GM18907 (cell line): ENCODE data around the gene GNAS.
"Not testable (repeated sequence)": the region's sequence is repeated elsewhere in the genome, so short reads cannot be mapped to it uniquely, and the experiment has no call there.

Experiments used
- ATAC-seq: cut with Tn5 transposase; IDR thresholded peaks from one replicate; pipeline ENCODE4 v1.9.1; 2021; ENCODE audit warnings: mild to moderate bottlenecking, moderate library complexity; ENCODE audit not compliant: unreplicated experiment

GNAS gene

GRCh38 chr20:58922036-58922435, 69.5 kb downstream of the GNAS start:
- ATAC-seq = no peak

GRCh38 chr20:58923117-58923712, 70.7 kb downstream of the GNAS start:
- ATAC-seq = no peak

- ATAC-seq = no peak
Measured at GRCh38 chr20:58926802-58927489, 74.4 kb downstream of the GNAS start.

- no peak for ATAC-seq
Measured at GRCh38 chr20:58927490-58928061, 75.1 kb downstream of the GNAS start.

GRCh38 chr20:58930496-58930895, 78.0 kb downstream of the GNAS start:
- no peak for ATAC-seq

- ATAC-seq = no peak
Measured at GRCh38 chr20:58932170-58932569, 79.7 kb downstream of the GNAS start.

GRCh38 chr20:58938078-58938477, 85.6 kb downstream of the GNAS start:
- ATAC-seq = no peak

- no peak for ATAC-seq
Measured at GRCh38 chr20:58938541-58938940, 86.0 kb downstream of the GNAS start.

GRCh38 chr20:58941471-58941870, 89.0 kb downstream of the GNAS start:
- no peak for ATAC-seq

GRCh38 chr20:58942549-58942948, 90.0 kb downstream of the GNAS start:
- ATAC-seq = no peak

- no peak for ATAC-seq
Measured at GRCh38 chr20:58944610-58945009, 92.1 kb downstream of the GNAS start.

- ATAC-seq = no peak
Measured at GRCh38 chr20:58945965-58946631, 93.6 kb downstream of the GNAS start.

GRCh38 chr20:58947797-58948388, 95.4 kb downstream of the GNAS start:
- ATAC-seq = not testable (repeated sequence)

- ATAC-seq = no peak
Measured at GRCh38 chr20:58950603-58951002, 98.1 kb downstream of the GNAS start.

- no peak for ATAC-seq
Measured at GRCh38 chr20:58953050-58953449, 100.5 kb downstream of the GNAS start.

GRCh38 chr20:58956078-58956477, 103.6 kb downstream of the GNAS start:
- no peak for ATAC-seq

GRCh38 chr20:58959652-58960051, 107.1 kb downstream of the GNAS start:
- no peak for ATAC-seq
